HepG2 (cell line): ENCODE results near the gene CDYL2. TPM values are rescaled to one million over a fixed set of nuclear protein-coding genes. Genes with fewer than 3 reads are reported as not detected.

Source experiments
- ATAC-seq: fragments of 200-7000 bp; cut with Tn5 transposase; 3 replicates; pipeline ENCODE4 v1.9.1; 2020; ENCODE audit warnings: mild to moderate bottlenecking, moderate library complexity
- BruUV-seq: library from RNA; stranded (reverse); fragments of 400-500 nt; replicated peaks from 2 replicates; lab custom pipeline; 2021; lab: Mats Ljungman, UMichigan
- CTCF ChIA-PET: fragments of 300-600 bp; formaldehyde crosslinking; extraction: SDS; loops from one replicate; lab custom pipeline; 2021; ENCODE audit warnings: low total read pairs, inconsistent platforms, low intra/inter-chr PET ratio; lab: Yijun Ruan, JAX
- POLR2A ChIA-PET: fragments of 350-600 bp; sonication (Branson Sonifier 250); formaldehyde crosslinking; loops from one replicate; lab custom pipeline; 2020; ENCODE audit warnings: antibody characterized with exemption, inconsistent platforms; lab: Yijun Ruan, JAX
- DNase-seq: peaks from one replicate; pipeline ENCODE4 v3.0.0-alpha.2; 2015; ENCODE audit warnings: low spot score
- FAIRE-seq: peaks from 3 replicates; lab custom pipeline; 2011; peaks lifted over from hg19 to GRCh38; lab: Jason Lieb, UNC
- H2AFZ ChIP-seq: one replicate; pipeline ENCODE4 v1.6.1; 2011; ENCODE audit warnings: low read length, inconsistent platforms
- H3K27ac ChIP-seq: fragments of 300-600 bp; 3 replicates; pipeline ENCODE4 v1.8.0; 2011; ENCODE audit warnings: mixed run types, mild to moderate bottlenecking, mixed read lengths, low read length, inconsistent platforms; ENCODE audit not compliant: insufficient read depth; ENCODE audit errors: extremely low read length
- H3K27me3 ChIP-seq, 2 experiments: fragments of 200-600 bp in 1 of 2; 2 replicates in 1 of 2; 3 replicates in 1 of 2; pipeline versions ENCODE4 v1.6.0 to v1.8.0; 2011; ENCODE audit warnings: low read length in 2 of 2, mild to moderate bottlenecking in 2 of 2, moderate library complexity in 2 of 2, inconsistent platforms in 1 of 2; ENCODE audit not compliant: insufficient read depth in 2 of 2, control insufficient read depth in 1 of 2
- H3K36me3 ChIP-seq, 2 experiments: fragments of 200-600 bp in 1 of 2; replicated peaks in 1 of 2; 2 replicates in 1 of 2; 3 replicates in 1 of 2; pipeline versions ENCODE4 v1.5.1 to v1.8.0; 2011; ENCODE audit warnings: low read length in 2 of 2, inconsistent platforms in 1 of 2; ENCODE audit not compliant: insufficient read depth in 2 of 2, control insufficient read depth in 1 of 2
- H3K4me1 ChIP-seq: 2 replicates; pipeline ENCODE4 v1.5.1; 2012; ENCODE audit warnings: low read length, inconsistent platforms; ENCODE audit not compliant: insufficient read depth
- H3K4me2 ChIP-seq: 2 replicates; pipeline ENCODE4 v1.6.0; 2011; ENCODE audit warnings: low read depth, low read length, inconsistent platforms
- H3K4me3 ChIP-seq, 3 experiments: fragments of 200-600 bp in 1 of 3; sonication (generic), shearing (Covaris generic) in 1 of 3; replicated peaks in 1 of 3; 2 replicates each; pipeline ENCODE4 v1.5.1; 2011 to 2016; ENCODE audit warnings: low read length in 3 of 3, inconsistent platforms in 2 of 3, low read depth in 2 of 3, mild to moderate bottlenecking in 2 of 3, control low read depth in 1 of 3, mixed read lengths in 1 of 3; ENCODE audit not compliant: insufficient read depth in 1 of 3
- H3K79me2 ChIP-seq: one replicate; pipeline ENCODE4 v1.6.1; 2011; ENCODE audit warnings: low read length, inconsistent platforms; ENCODE audit not compliant: insufficient read depth
- H3K9ac ChIP-seq: 2 replicates; pipeline ENCODE4 v1.6.0; 2011; ENCODE audit warnings: mild to moderate bottlenecking, low read depth, low read length, inconsistent platforms; ENCODE audit not compliant: insufficient read depth
- H3K9me3 ChIP-seq: 2 replicates; pipeline ENCODE4 v1.5.1; 2012; ENCODE audit warnings: mild to moderate bottlenecking, low read length
- H4K20me1 ChIP-seq: 2 replicates; pipeline ENCODE4 v1.6.0; 2011; ENCODE audit warnings: inconsistent platforms, mild to moderate bottlenecking, low read length, moderate library complexity; ENCODE audit not compliant: insufficient read depth
- CHCHD3 ChIP-seq: sonication (generic); formaldehyde crosslinking; IDR thresholded peaks from 2 replicates; pipeline ENCODE4 v1.8.0; 2022; ENCODE audit warnings: mild to moderate bottlenecking, missing genetic modification reagents, moderate library complexity
- MEF2D ChIP-seq: sonication (generic); formaldehyde crosslinking; IDR thresholded peaks from 2 replicates; pipeline ENCODE4 v1.5.1; 2020; ENCODE audit warnings: mild to moderate bottlenecking, missing genetic modification reagents
- NKX3-1 ChIP-seq: sonication (generic); formaldehyde crosslinking; IDR thresholded peaks from 2 replicates; pipeline ENCODE4 v1.5.0; 2020; ENCODE audit warnings: missing genetic modification reagents
- RFXANK ChIP-seq: IDR thresholded peaks from 2 replicates; pipeline ENCODE4 v1.6.1; 2016
- TEAD3 ChIP-seq: optimal IDR thresholded peaks from 2 replicates; pipeline ENCODE3; 2016; ENCODE audit warnings: borderline replicate concordance
- ZFYVE20 ChIP-seq: sonication (generic); formaldehyde crosslinking; IDR thresholded peaks from 2 replicates; pipeline ENCODE4 v1.8.0; 2023; ENCODE audit warnings: low read depth, mild to moderate bottlenecking, moderate library complexity, missing genetic modification reagents, borderline replicate concordance
- ZNF343 ChIP-seq: sonication (generic); formaldehyde crosslinking; IDR thresholded peaks from 2 replicates; pipeline ENCODE4 v1.4.0; 2020; ENCODE audit warnings: mild to moderate bottlenecking, missing genetic modification reagents
- ZNF768 ChIP-seq: sonication (generic); formaldehyde crosslinking; IDR thresholded peaks from 2 replicates; pipeline ENCODE4 v1.4.0; 2020; ENCODE audit warnings: missing genetic modification reagents
- ZNF772 ChIP-seq: sonication (generic); formaldehyde crosslinking; IDR thresholded peaks from 2 replicates; pipeline ENCODE4 v1.5.0; 2020; ENCODE audit warnings: mild to moderate bottlenecking, missing genetic modification reagents
- ZSCAN30 ChIP-seq: sonication (generic); formaldehyde crosslinking; IDR thresholded peaks from 2 replicates; pipeline ENCODE4 v1.5.0; 2020; ENCODE audit warnings: mild to moderate bottlenecking, missing genetic modification reagents
- WGBS: methylation state at CpG from one replicate; pipeline ENCODE4 v1.1.6; 2017; ENCODE audit warnings: low lambda C conversion rate; 5-methylcytosine and 5-hydroxymethylcytosine counted together
- in situ Hi-C: cut with HindIII; loops from 2 replicates; pipeline ENCODE4 v1.10.0; 2017; ENCODE audit warnings: low pct_unique_long_range_greater_than_20kb; ENCODE audit not compliant: extremely low pct_ligation_motif_present
- intact Hi-C: fragments of 100-400 bp; cut with micrococcal nuclease; formaldehyde crosslinking; loops from one replicate; pipeline ENCODE4 v1.10.0; 2022; ENCODE audit not compliant: unreplicated experiment
- polyA plus RNA-seq, 8 experiments: library from polyadenylated mRNA; depleted of rRNA in 3 of 8; stranded (reverse) in 7 of 8; unstranded in 1 of 8; fragments of >200 nt; fragmentation: Illumina TruSeq in 4 of 8; extraction: Trizol in 4 of 8; gene quantifications; 2 replicates each; pipeline versions ENCODE4 v1.2.1 to v1.2.3, GENCODE V29; 2011 to 2016; ENCODE audit warnings: low read depth in 4 of 8, missing spikeins in 1 of 8, mixed read lengths in 1 of 8; ENCODE audit not compliant: insufficient read depth in 1 of 8
- total RNA-seq, 5 experiments: library from RNA; depleted of rRNA; stranded (reverse); fragments of >200 nt; fragmentation: Illumina TruSeq; extraction: Trizol; gene quantifications; 2 replicates each; pipeline ENCODE4 v1.2.3, GENCODE V29; 2016; ENCODE audit warnings: low read depth in 1 of 5
- TF ChIP-seq, protein P1 (sequence below): sonication (generic); formaldehyde crosslinking; conservative IDR thresholded peaks from 2 replicates; pipeline ENCODE4 v1.4.0; 2020; ENCODE audit warnings: missing genetic modification reagents
- TF ChIP-seq, protein P2 (sequence below): sonication (generic); formaldehyde crosslinking; conservative IDR thresholded peaks from 2 replicates; pipeline ENCODE4 v1.8.0; 2022; ENCODE audit warnings: missing genetic modification reagents
- TF ChIP-seq, protein P3 (sequence below), 2 experiments: fragments of 450-650 bp in 1 of 2; sonication (generic) in 1 of 2; formaldehyde crosslinking; IDR thresholded peaks; 2 replicates each; pipeline versions ENCODE4 v1.5.0 to v1.8.0; 2020 to 2022; ENCODE audit warnings: mild to moderate bottlenecking in 1 of 2, missing genetic modification reagents in 1 of 2
- TF ChIP-seq, protein P4 (sequence below): sonication (generic); formaldehyde crosslinking; IDR thresholded peaks from 2 replicates; pipeline ENCODE4 v1.4.0; 2020; ENCODE audit warnings: missing genetic modification reagents

CDYL2 gene
- total and polyA plus RNA-seq, 2 of the 13 experiments (the other 11 are each of a cell fraction or from before 2014, with no cell fraction given) = 0.07 to 0.35 TPM

DNA sequence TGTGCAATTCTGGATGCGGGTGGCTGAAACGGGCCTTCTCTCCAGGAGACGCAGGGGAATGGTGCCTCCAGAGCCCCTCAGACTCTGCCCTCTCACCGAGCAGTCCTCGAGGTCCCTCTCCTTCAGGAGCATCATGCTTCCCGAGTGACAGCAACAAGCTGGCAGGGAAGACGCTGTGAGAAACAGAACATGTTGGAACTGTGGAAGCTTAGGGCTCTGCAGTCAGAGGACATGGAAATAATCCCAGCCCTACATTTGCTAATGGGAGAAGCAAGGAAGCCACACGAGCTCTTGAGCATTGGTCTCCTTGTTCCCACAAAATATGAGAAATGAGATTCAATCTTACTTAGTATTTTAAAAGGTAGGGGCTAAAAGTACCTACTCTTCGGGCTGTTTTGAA is 148.6 kb downstream of the CDYL2 start:
- no peak for TF ChIP-seq ZNF768
- no peak for TF ChIP-seq ZFYVE20 (CRISPR knock-in tag)
- no peak for TF ChIP-seq ZNF772 (CRISPR knock-in tag)
- TF ChIP-seq, protein P1, sequence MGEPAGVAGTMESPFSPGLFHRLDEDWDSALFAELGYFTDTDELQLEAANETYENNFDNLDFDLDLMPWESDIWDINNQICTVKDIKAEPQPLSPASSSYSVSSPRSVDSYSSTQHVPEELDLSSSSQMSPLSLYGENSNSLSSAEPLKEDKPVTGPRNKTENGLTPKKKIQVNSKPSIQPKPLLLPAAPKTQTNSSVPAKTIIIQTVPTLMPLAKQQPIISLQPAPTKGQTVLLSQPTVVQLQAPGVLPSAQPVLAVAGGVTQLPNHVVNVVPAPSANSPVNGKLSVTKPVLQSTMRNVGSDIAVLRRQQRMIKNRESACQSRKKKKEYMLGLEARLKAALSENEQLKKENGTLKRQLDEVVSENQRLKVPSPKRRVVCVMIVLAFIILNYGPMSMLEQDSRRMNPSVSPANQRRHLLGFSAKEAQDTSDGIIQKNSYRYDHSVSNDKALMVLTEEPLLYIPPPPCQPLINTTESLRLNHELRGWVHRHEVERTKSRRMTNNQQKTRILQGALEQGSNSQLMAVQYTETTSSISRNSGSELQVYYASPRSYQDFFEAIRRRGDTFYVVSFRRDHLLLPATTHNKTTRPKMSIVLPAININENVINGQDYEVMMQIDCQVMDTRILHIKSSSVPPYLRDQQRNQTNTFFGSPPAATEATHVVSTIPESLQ (CRISPR knock-in tag) = no peak
- TF ChIP-seq, protein P2, sequence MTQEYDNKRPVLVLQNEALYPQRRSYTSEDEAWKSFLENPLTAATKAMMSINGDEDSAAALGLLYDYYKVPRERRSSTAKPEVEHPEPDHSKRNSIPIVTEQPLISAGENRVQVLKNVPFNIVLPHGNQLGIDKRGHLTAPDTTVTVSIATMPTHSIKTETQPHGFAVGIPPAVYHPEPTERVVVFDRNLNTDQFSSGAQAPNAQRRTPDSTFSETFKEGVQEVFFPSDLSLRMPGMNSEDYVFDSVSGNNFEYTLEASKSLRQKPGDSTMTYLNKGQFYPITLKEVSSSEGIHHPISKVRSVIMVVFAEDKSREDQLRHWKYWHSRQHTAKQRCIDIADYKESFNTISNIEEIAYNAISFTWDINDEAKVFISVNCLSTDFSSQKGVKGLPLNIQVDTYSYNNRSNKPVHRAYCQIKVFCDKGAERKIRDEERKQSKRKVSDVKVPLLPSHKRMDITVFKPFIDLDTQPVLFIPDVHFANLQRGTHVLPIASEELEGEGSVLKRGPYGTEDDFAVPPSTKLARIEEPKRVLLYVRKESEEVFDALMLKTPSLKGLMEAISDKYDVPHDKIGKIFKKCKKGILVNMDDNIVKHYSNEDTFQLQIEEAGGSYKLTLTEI = no peak
- TF ChIP-seq RFXANK = no peak
- TF ChIP-seq ZSCAN30 (CRISPR knock-in tag) = no peak
- TF ChIP-seq, protein P3, sequence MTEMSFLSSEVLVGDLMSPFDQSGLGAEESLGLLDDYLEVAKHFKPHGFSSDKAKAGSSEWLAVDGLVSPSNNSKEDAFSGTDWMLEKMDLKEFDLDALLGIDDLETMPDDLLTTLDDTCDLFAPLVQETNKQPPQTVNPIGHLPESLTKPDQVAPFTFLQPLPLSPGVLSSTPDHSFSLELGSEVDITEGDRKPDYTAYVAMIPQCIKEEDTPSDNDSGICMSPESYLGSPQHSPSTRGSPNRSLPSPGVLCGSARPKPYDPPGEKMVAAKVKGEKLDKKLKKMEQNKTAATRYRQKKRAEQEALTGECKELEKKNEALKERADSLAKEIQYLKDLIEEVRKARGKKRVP (CRISPR knock-in tag; IDR thresholded peaks at IDR 0.05) = no peak
- no peak for TF ChIP-seq NKX3-1
- TF ChIP-seq MEF2D (CRISPR knock-in tag) = no peak
- TF ChIP-seq TEAD3 (CRISPR knock-in tag) = no peak
- no peak for TF ChIP-seq ZNF343 (CRISPR knock-in tag)
- TF ChIP-seq, protein P4, sequence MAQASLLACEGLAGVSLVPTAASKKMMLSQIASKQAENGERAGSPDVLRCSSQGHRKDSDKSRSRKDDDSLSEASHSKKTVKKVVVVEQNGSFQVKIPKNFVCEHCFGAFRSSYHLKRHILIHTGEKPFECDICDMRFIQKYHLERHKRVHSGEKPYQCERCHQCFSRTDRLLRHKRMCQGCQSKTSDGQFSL (CRISPR knock-in tag) = no peak
- no peak for TF ChIP-seq CHCHD3 (CRISPR knock-in tag)
- Histone ChIP-seq H3K4me2 (no peak overlapping the region), H3K27me3 (no peaks in the 10 kb centered on the region), H3K36me3 (no peaks in the 10 kb centered on the region), H3K4me1 (no peaks in the 10 kb centered on the region), H3K9me3 (peaks cover 10% of the 10 kb centered on the region), H3K4me3 (no peak overlapping the region), H4K20me1 (no peaks in the 10 kb centered on the region), H3K79me2 (no peaks in the 10 kb centered on the region), H2AFZ (no peak overlapping the region), H3K27ac (no peak overlapping the region), H3K9ac (no peak overlapping the region)
- intact Hi-C loops = no loop called here
- POLR2A ChIA-PET = no interaction called here
- in situ Hi-C loops = no loop called here
- BruUV-seq = no TSS peak
- DNase-seq (no peak), FAIRE-seq (no peak), ATAC-seq (no peak)
- CTCF ChIA-PET = no interaction called here
- WGBS = 3% methylated on average over 6 of the region's 9 CpGs
